MCF 10A (cell line): ENCODE data around the gene SRSF3. TPM values are rescaled to one million over a fixed set of nuclear protein-coding genes. Genes with fewer than 3 reads are reported as not detected.
"Not testable (repeated sequence)": the region's sequence is repeated elsewhere in the genome, so short reads cannot be mapped to it uniquely, and the experiment has no call there.

ENCODE experiments used
- BruUV-seq: library from RNA; stranded (reverse); fragments of 400-500 nt; replicated peaks from 2 replicates; lab custom pipeline; 2021; lab: Mats Ljungman, UMichigan
- CTCF ChIA-PET: fragments of 300-600 bp; sonication (Branson Sonifier 250); formaldehyde crosslinking; extraction: SDS; loops from one replicate; lab custom pipeline; 2021; ENCODE audit warnings: antibody characterized with exemption, inconsistent platforms; lab: Yijun Ruan, JAX
- POLR2A ChIA-PET: fragments of 300-600, 350-650 bp; sonication (Branson Sonifier 250); formaldehyde crosslinking; extraction: SDS; loops from one replicate; lab custom pipeline; 2020; ENCODE audit warnings: antibody characterized with exemption, inconsistent platforms; lab: Yijun Ruan, JAX
- DNase-seq: peaks from one replicate; pipeline ENCODE4 v3.0.0-alpha.2; 2018; ENCODE audit not compliant: unreplicated experiment
- H3K27ac Mint-ChIP-seq: one replicate; pipeline ENCODE4 v1.8.0; 2022; ENCODE audit warnings: mild to moderate bottlenecking, low read depth, mixed read lengths; ENCODE audit not compliant: unreplicated experiment
- H3K27me3 Mint-ChIP-seq: one replicate; pipeline ENCODE4 v1.8.0; 2022; ENCODE audit warnings: mixed read lengths; ENCODE audit not compliant: insufficient read depth, unreplicated experiment
- H3K36me3 Mint-ChIP-seq: one replicate; pipeline ENCODE4 v1.8.0; 2022; ENCODE audit warnings: mild to moderate bottlenecking, moderate library complexity, mixed read lengths; ENCODE audit not compliant: insufficient read depth, unreplicated experiment
- H3K4me1 Mint-ChIP-seq: one replicate; pipeline ENCODE4 v1.8.0; 2022; ENCODE audit warnings: mixed read lengths; ENCODE audit not compliant: insufficient read depth, unreplicated experiment
- H3K4me3 Mint-ChIP-seq: one replicate; pipeline ENCODE4 v1.8.0; 2022; ENCODE audit warnings: mild to moderate bottlenecking, moderate library complexity, mixed read lengths; ENCODE audit not compliant: unreplicated experiment
- H3K9me3 Mint-ChIP-seq: one replicate; pipeline ENCODE4 v1.8.0; 2022; ENCODE audit warnings: mixed read lengths; ENCODE audit not compliant: unreplicated experiment
- CTCF ChIP-seq: fragments of 200-600 bp; IDR thresholded peaks from one replicate; pipeline ENCODE4 v1.8.0; 2022; ENCODE audit warnings: antibody characterized with exemption, mild to moderate bottlenecking; ENCODE audit not compliant: unreplicated experiment
- intact Hi-C: fragments of 100-400 bp; cut with micrococcal nuclease; formaldehyde crosslinking; loops from 2 replicates; pipeline ENCODE4 v1.14.1; 2022
- microRNA-seq: library from miRNA; unstranded; fragments of <30 nt; microRNA quantifications from one replicate; pipeline ENCODE4 v1.2.0, GENCODE V29; 2022
- total RNA-seq: library from RNA; stranded (reverse); gene quantifications from 2 replicates; pipeline ENCODE4 v1.2.3, GENCODE V29; 2022

The SRSF3 gene
- total RNA-seq, 1 experiment from 2014 or later: 364 TPM

- intact Hi-C loops: no loop called here
- no peak for TF ChIP-seq CTCF
- H3K27ac Mint-ChIP-seq: no peak overlapping the region
- BruUV-seq: no TSS peak
- H3K4me1 Mint-ChIP-seq: peaks cover 4% of the 10 kb centered on the region
- H3K9me3 Mint-ChIP-seq: no peaks in the 10 kb centered on the region
- H3K36me3 Mint-ChIP-seq: no peaks in the 10 kb centered on the region
- POLR2A ChIA-PET: interaction anchor here (1.4 kb wide), 1 partner anchor 29 kb away, joined by 4 read pairs; the partner anchor contains the start of gene CDKN1A
- no peak for DNase-seq
- CTCF ChIA-PET: no interaction called here
- no peak overlapping the region for H3K4me3 Mint-ChIP-seq
- peaks cover 3% of the 10 kb centered on the region for H3K27me3 Mint-ChIP-seq
Observed at GRCh38 chr6:36649701-36650484, 55.7 kb downstream of the SRSF3 start.

GRCh38 chr6:36650848-36651478 is 56.8 kb downstream of the SRSF3 start:
- Mint-ChIP-seq H3K4me3 (no peak overlapping the region), H3K4me1 (no peaks in the 10 kb centered on the region), H3K27ac (no peak overlapping the region), H3K27me3 (peaks cover 12% of the 10 kb centered on the region), H3K36me3 (no peaks in the 10 kb centered on the region), H3K9me3 (no peaks in the 10 kb centered on the region)
- CTCF ChIA-PET: interaction anchor here (0.7 to 1.4 kb wide), 4 partner anchors 9 to 108 kb away, joined by 3 to 5 read pairs (median 3); no protein-coding TSS in a partner anchor
- no peak for TF ChIP-seq CTCF
- intact Hi-C loops: no loop called here
- BruUV-seq: no TSS peak
- POLR2A ChIA-PET: interaction anchor here (1.5 to 1.9 kb wide), 3 partner anchors 12 to 27 kb away, joined by 5 to 8 read pairs (median 6); partner anchors contain the start of gene CDKN1A
- no peak for DNase-seq

- DNase-seq: no peak
- Mint-ChIP-seq H3K27me3 (peaks cover 12% of the 10 kb centered on the region), H3K36me3 (no peaks in the 10 kb centered on the region), H3K4me1 (no peaks in the 10 kb centered on the region), H3K4me3 (no peak overlapping the region), H3K27ac (no peak overlapping the region), H3K9me3 (no peaks in the 10 kb centered on the region)
- POLR2A ChIA-PET: interaction anchor here (0.6 to 1.9 kb wide), 5 partner anchors 11 to 35 kb away, joined by 3 to 8 read pairs (median 5); partner anchors contain the start of gene CDKN1A
- no peak for TF ChIP-seq CTCF
- CTCF ChIA-PET: interaction anchor here (0.5 to 1.4 kb wide), 7 partner anchors 8 to 177 kb away, joined by 3 to 5 read pairs (median 3); no protein-coding TSS in a partner anchor
- intact Hi-C loops: no loop called here
- BruUV-seq: no TSS peak
Observed at GRCh38 chr6:36651659-36652379, 57.7 kb downstream of the SRSF3 start.

- intact Hi-C loops, H3K4me3 Mint-ChIP-seq, H3K9me3 Mint-ChIP-seq, H3K4me1 Mint-ChIP-seq, H3K27ac Mint-ChIP-seq, DNase-seq, H3K36me3 Mint-ChIP-seq, BruUV-seq: not testable (repeated sequence)
- H3K27me3 Mint-ChIP-seq: peaks cover 12% of the 10 kb centered on the region
- ChIA-PET POLR2A (interaction anchor here (0.6 to 1.4 kb wide), 4 partner anchors 11 to 227 kb away, joined by 3 to 5 read pairs (median 4); partner anchors contain the start of gene CDKN1A), CTCF (interaction anchor here (1.0 to 1.3 kb wide), 2 partner anchors 9 to 17 kb away, joined by 4 to 6 read pairs; no protein-coding TSS in a partner anchor)
Observed at GRCh38 chr6:36654469-36654868, 60.3 kb downstream of the SRSF3 start.

Small RNA genes lying within 50 kb of the gene (microRNA-seq; reads per million reads assigned to microRNA genes)
- gene MIR3925: not detected

Other genes with a start within 250 kb of the SRSF3 start
- gene ETV7, start 206.7 kb upstream of the SRSF3 start, total RNA-seq: 0.20 and 0.47 TPM in 2 replicates
- 0.15 TPM in 1 of 2 replicates, not detected in the other for gene PXT1, start 151.5 kb upstream of the SRSF3 start, total RNA-seq
- gene KCTD20, start 151.4 kb upstream of the SRSF3 start, total RNA-seq: 46.6 and 52.0 TPM in 2 replicates
- gene STK38, start 46.9 kb upstream of the SRSF3 start, total RNA-seq: 16.8 and 20.0 TPM in 2 replicates
- gene CDKN1A, start 84.4 kb downstream of the SRSF3 start, total RNA-seq: 407 and 489 TPM in 2 replicates
- gene RAB44, start 103.5 kb downstream of the SRSF3 start, total RNA-seq: 0.09 TPM in 1 of 2 replicates, not detected in the other
- not detected in 2 replicates for gene CPNE5, start 245.1 kb downstream of the SRSF3 start, total RNA-seq